Mucosa of descending colon (tissue), 3 donors: Measurements from ENCODE around the gene METTL25. TPM values are rescaled to one million over a fixed set of nuclear protein-coding genes. Genes with fewer than 3 reads are reported as not detected.

Experiments used
- ATAC-seq: fragments of 200-7000 bp; cut with Tn5 transposase; one replicate; pipeline ENCODE4 v1.9.1; 2020; ENCODE audit warnings: mild to moderate bottlenecking, moderate library complexity
- DNase-seq, 3 donors: peaks; one replicate each; pipeline ENCODE4 v3.0.0-alpha.2; 2020
- H3K36me3 ChIP-seq: fragments of 200-600 bp; one replicate; pipeline ENCODE4 v1.8.0; 2021; ENCODE audit warnings: low read depth, mild to moderate bottlenecking
- H3K4me1 ChIP-seq: fragments of 200-600 bp; one replicate; pipeline ENCODE4 v1.8.0; 2021; ENCODE audit warnings: low read depth, mild to moderate bottlenecking
- H3K4me3 ChIP-seq: fragments of 200-600 bp; one replicate; pipeline ENCODE4 v1.8.0; 2021; ENCODE audit warnings: mild to moderate bottlenecking
- H3K9me3 ChIP-seq: fragments of 200-600 bp; one replicate; pipeline ENCODE4 v1.8.0; 2021; ENCODE audit warnings: mild to moderate bottlenecking
- intact Hi-C, 2 donors: fragments of 100-400 bp; cut with DNase I in 1 of 2; cut with micrococcal nuclease in 1 of 2; formaldehyde crosslinking; loops; one replicate each; pipeline versions ENCODE4 v1.11.0 to v1.11.1; 2022; cut with DNase I, micrococcal nuclease
- total RNA-seq, 3 donors: library from RNA; stranded (reverse); fragmentation: NEBNext Ultra II Directional in 2 of 3; extraction: Animal tissue kit (Norgen Biotek cat#: 25700) in 2 of 3; gene quantifications; one replicate each; pipeline versions ENCODE4 v1.2.1 to v1.2.4, GENCODE V29; 2021 to 2023
- TF ChIP-seq, protein P1 (sequence below): fragments of 200-600 bp; IDR thresholded peaks from one replicate; pipeline ENCODE4 v1.8.0; 2022; ENCODE audit warnings: antibody characterized with exemption, mild to moderate bottlenecking
- donor health status: DM: no; HTN: no; CAD: no; lungs with moderate emphysema.
- donor health status: DM: no; HTN: no; CAD: no.
- donor health status: DM: no; HTN: yes; CAD: no.

METTL25 gene
- total RNA-seq, 3 donors from 2014 or later, result 9.7 to 20.4 (median 15.5) TPM

DNA sequence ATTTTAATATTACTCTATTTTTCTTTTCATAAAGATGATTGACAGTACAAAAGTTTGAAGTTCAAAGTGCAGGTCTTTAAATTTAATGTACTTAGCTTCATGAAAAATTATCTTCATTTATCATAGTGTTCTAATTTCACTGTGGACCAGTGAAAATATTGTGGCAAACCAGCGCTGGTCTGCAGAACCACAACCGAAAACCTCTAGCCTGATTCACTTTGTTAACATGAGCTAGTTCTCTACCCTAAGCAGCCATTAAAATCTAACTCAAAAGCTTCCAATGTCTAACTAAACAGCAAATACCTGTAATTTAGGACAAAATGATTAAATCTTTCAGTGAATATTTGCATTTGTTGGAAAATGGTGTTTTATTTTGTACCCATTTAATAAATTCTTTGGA is 167.3 kb downstream of the METTL25 start:
- TF ChIP-seq, protein P1, sequence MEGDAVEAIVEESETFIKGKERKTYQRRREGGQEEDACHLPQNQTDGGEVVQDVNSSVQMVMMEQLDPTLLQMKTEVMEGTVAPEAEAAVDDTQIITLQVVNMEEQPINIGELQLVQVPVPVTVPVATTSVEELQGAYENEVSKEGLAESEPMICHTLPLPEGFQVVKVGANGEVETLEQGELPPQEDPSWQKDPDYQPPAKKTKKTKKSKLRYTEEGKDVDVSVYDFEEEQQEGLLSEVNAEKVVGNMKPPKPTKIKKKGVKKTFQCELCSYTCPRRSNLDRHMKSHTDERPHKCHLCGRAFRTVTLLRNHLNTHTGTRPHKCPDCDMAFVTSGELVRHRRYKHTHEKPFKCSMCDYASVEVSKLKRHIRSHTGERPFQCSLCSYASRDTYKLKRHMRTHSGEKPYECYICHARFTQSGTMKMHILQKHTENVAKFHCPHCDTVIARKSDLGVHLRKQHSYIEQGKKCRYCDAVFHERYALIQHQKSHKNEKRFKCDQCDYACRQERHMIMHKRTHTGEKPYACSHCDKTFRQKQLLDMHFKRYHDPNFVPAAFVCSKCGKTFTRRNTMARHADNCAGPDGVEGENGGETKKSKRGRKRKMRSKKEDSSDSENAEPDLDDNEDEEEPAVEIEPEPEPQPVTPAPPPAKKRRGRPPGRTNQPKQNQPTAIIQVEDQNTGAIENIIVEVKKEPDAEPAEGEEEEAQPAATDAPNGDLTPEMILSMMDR, result no peak
- no peak for DNase-seq
- H3K36me3 ChIP-seq, result no peaks in the 10 kb centered on the region
- H3K4me3 ChIP-seq, result no peak overlapping the region
- intact Hi-C loops, result loop anchor here in 1 of 2 donors (5.0 to 10.0 kb wide), 2 partner anchors 102 to 159 kb away; partner anchors contain the start of gene TMTC2
- H3K9me3 ChIP-seq, result no peaks in the 10 kb centered on the region
- no peak for ATAC-seq
- H3K4me1 ChIP-seq, result peaks cover 3% of the 10 kb centered on the region

DNA sequence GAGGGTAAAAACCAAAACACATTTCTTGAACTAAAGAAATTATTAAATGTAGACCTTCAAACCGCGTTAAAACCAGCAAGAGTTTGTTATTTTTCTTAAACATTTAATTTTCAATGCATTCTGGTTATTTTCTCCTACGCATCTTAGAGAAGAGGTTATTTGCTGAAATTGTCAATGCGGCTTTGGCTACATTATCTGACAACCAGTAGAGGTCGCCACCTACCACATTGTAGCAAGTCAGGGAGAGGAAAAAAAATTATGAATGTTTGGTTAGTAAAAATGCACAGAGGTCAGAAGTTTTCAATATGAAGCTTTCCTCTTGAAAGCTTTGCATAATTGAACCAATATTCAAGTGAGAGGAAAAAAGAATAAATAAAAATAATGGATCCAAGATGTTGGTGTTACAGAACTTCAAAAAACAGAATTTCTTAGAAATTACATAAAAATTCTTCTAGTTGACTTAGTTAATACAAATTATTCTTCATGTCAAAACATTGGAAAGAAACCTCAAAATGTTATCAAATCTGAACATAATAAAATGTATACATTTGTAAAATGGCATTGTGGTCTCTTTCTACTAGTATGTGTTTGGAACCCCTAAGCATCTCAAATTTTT is 168.9 kb downstream of the METTL25 start:
- Histone ChIP-seq H3K4me3 (no peak overlapping the region), H3K9me3 (no peaks in the 10 kb centered on the region), H3K36me3 (no peaks in the 10 kb centered on the region), H3K4me1 (peaks cover 3% of the 10 kb centered on the region)
- TF ChIP-seq, protein P1, result peak; percentile 58
- DNase-seq (peak in 1 of 3 donors; percentile 69), ATAC-seq (peak; percentile 62)
- intact Hi-C loops, result loop anchor here in 1 of 2 donors (5.0 to 10.0 kb wide), 2 partner anchors 100 to 158 kb away; partner anchors contain the start of gene TMTC2

Other genes with a start within 250 kb of the METTL25 start
- gene CCDC59, start 142 bp upstream of the METTL25 start, total RNA-seq, result 10 to 100 TPM; 23.3 to 34.2 (median 23.5) TPM